ENCODE measurements around the gene CFAP68.

CFAP68 gene

DNA sequence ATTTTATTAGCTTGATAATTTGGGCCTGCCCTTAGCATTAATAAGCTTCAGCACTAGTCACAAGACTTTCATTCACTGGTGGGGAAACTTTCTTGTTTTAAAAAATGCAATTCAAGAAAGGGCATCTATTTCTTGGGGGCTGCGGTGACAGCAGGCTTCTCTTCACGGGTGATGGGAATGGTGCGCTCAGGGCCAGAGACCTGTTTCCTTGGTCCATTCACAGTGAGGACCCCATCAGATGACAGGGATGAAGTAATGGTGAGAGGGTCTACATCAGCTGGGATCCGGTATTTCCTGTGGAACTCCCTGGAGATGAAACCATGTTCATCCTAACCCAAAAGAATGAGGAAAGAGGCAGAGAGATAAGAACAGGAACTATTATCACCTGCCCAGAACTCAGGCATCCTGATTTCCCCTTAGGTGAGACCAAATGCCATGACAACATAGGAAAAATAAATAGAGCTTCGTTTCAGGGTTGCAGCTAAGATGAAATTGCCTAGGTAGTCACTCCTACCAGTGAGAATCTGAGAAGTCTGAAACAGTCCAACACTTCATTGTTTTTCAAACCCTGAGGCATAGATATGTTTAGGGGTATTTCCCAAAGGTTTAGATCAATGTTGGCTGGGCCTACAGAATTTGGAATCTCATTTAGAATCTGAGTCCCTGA is 29.4 kb downstream of the CFAP68 start:
- DNase-seq (ENCODE audit: low read depth, low spot score) = no peak
- H3K4me3 ChIP-seq (ENCODE audit: low read depth, low read length) = no peak overlapping the region
- TF ChIP-seq, protein P1, sequence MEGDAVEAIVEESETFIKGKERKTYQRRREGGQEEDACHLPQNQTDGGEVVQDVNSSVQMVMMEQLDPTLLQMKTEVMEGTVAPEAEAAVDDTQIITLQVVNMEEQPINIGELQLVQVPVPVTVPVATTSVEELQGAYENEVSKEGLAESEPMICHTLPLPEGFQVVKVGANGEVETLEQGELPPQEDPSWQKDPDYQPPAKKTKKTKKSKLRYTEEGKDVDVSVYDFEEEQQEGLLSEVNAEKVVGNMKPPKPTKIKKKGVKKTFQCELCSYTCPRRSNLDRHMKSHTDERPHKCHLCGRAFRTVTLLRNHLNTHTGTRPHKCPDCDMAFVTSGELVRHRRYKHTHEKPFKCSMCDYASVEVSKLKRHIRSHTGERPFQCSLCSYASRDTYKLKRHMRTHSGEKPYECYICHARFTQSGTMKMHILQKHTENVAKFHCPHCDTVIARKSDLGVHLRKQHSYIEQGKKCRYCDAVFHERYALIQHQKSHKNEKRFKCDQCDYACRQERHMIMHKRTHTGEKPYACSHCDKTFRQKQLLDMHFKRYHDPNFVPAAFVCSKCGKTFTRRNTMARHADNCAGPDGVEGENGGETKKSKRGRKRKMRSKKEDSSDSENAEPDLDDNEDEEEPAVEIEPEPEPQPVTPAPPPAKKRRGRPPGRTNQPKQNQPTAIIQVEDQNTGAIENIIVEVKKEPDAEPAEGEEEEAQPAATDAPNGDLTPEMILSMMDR (IDR thresholded peaks at IDR 0.05; ENCODE audit: low read depth, low read length) = no peak
- in situ Hi-C loops (cut with HindIII; ENCODE audit: low sequenced_read_pairs) = no loop called here

DNA sequence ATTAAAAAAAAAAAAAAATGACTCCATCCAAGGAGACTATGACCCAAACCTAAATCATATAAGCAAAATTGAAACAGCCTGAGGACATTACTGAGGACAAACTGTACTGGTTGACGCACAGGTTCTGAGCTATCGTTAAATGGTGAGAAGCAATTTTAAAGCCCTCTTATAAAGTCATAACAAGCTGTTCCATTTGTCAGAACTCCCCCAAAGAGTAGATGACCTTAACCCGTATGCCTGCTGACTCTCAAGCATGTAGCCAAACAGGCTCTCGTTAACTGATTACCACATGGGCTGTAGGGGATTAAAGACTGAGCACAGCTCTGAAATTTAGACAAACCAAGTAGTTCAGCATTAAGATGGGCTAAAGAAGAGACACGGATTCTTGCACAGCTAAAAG is 30.0 kb downstream of the CFAP68 start:
- H3K4me3 ChIP-seq (ENCODE audit: low read depth, low read length) = no peak overlapping the region
- TF ChIP-seq, protein P1 (IDR thresholded peaks at IDR 0.05; ENCODE audit: low read depth, low read length) = no peak
- in situ Hi-C loops (cut with HindIII; ENCODE audit: low sequenced_read_pairs) = no loop called here
- DNase-seq (ENCODE audit: low read depth, low spot score) = no peak

DNA sequence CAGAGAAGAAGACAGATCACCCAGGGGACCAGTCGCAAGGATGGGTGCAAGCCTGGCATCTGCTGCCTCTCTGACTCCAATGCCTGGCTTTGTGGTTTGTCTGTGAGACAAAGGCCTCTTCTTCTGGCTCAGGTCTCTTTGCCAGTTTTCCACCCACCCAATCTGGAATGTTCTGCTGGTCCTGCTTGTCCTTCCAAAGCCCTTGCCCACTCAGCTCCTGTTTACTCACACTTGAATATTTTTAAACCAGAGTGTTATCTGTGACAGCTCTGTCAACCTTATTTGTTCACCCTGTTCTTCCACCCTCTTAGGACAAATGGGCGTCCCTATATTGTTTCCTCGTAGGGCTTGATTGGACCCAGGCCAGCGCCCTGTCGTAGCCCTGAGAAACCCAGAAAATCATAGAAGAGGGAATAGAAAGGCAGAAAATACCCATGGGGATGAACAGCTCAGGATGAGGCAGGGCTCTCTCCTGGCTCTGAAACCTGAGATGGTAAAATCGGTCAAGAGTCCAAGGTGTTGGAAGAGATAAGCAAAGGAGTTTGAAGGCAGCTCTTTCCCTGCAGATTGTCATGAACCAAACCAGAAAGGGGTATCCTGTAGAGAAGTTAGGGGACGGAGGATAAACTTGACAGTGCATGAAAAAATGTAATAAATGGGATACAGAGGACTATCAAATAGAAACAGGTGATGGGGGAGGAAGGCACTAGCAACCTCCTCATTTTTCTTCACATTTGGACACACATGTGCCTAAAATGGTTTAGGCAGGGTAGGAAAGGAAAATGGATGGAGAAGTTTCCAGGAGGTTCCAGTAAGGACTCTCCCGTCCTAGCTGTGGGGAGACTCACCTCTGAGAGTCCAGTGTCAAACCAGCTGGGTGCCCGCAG is 31.6 kb downstream of the CFAP68 start:
- in situ Hi-C loops (cut with HindIII; ENCODE audit: low sequenced_read_pairs) = no loop called here
- no peak for DNase-seq (ENCODE audit: low read depth, low spot score)
- no peak overlapping the region for H3K4me3 ChIP-seq (ENCODE audit: low read depth, low read length)
- TF ChIP-seq, protein P1 (IDR thresholded peaks at IDR 0.05; ENCODE audit: low read depth, low read length) = no peak

DNA sequence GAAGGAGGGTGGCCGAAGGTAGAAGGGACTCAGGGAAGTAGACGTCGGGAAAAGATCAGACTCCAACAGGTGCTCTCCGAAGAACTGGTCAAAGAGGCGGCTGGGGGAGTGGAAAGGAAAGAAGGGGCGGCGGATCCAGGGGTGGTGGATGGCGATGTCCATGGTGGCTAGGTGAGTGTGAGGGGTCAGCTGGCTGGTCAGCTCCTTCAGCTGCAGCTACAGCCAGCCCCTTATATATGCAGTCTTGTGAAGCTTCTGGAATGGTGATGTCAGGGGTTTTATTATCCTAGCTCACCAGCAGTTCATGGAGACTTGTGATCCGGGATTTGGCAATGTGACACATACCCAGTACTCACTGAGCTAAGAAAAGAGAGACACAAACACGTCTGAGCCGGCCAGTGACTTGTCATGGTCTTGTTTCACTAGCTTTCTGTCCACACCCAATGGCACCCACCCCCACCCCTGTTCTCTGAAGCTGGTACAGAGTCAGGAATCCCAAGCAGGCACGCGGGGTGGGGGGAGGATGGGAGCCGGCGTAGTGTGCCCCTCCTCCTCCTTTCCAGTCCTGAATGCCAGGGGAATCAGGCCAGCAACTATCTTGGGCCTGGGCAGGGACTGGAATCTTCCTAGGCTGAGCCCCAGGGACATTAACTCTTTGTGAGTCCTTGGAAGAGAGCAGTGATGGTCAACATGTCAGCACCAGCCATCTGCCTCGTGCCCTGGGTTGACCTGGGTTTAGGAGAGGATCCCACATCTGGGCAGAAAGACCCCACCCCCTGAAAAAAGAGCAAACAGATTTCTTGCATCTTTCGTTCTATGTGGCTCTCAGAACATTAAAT is 32.4 kb downstream of the CFAP68 start, which contains the start of gene CRYAB:
TSS of gene CRYAB (minus strand) at position 208 of the 839 bp plus-strand sequence. CDS start at position 162, 46 bp downstream.
- peak within 1 kb of the TSS; percentile 12 for H3K4me3 ChIP-seq (ENCODE audit: low read depth, low read length)
- in situ Hi-C loops (cut with HindIII; ENCODE audit: low sequenced_read_pairs) = no loop called here
- TF ChIP-seq, protein P1 (IDR thresholded peaks at IDR 0.05; ENCODE audit: low read depth, low read length) = no peak
- DNase-seq (ENCODE audit: low read depth, low spot score) = peak; percentile 49

DNA sequence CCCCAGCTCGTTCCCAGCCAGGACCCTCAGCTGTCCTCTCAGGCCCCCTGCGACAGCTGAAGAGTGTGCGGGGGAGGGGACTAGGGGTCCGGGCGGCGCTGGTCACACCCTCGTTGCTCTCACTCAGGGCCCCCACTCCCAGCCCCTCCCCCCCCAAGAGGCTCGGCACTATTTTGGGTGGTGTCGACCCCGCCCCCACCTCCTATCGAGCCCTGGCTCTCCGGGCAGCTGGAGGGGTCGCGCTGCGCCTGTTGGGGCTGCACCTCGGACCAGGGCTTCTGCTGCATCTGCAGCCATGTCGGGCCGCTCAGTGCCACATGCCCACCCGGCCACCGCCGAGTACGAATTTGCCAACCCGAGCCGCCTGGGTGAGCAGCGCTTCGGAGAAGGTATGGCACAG is 33.2 kb downstream of the CFAP68 start, which contains the start of gene HSPB2:
TSS of gene HSPB2 (plus strand) at position 200 of the 400 bp plus-strand sequence. CDS start at position 296, 96 bp downstream.
- no peak for DNase-seq (ENCODE audit: low read depth, low spot score)
- TF ChIP-seq, protein P1 (IDR thresholded peaks at IDR 0.05; ENCODE audit: low read depth, low read length) = no peak
- H3K4me3 ChIP-seq (ENCODE audit: low read depth, low read length) = peak within 1 kb of the TSS; percentile 12
- in situ Hi-C loops (cut with HindIII; ENCODE audit: low sequenced_read_pairs) = no loop called here
